Adrenal gland (tissue), 5 donors: ENCODE measurements around the gene LAMP2.

Source experiments
- POLR2A ChIP-seq, 2 donors: fragments of 450-650 bp; IDR thresholded peaks; one replicate each; pipeline ENCODE4 v1.6.1; 2017; ENCODE audit warnings: antibody characterized with exemption in 2 of 2, mild to moderate bottlenecking in 2 of 2, moderate library complexity in 1 of 2
- TF ChIP-seq, protein P1 (sequence below), 6 experiments: fragments of 450-650 bp in 4 of 6; fragments of 200-600 bp in 2 of 6; sonication (generic) in 1 of 6; IDR thresholded peaks; 1 replicate in 5 of 6; 2 replicates in 1 of 6; pipeline versions ENCODE4 v1.5.1 to v1.8.0; 2016 to 2021; ENCODE audit warnings: antibody characterized with exemption in 6 of 6, mild to moderate bottlenecking in 2 of 6, moderate library complexity in 1 of 6
- donor health status: DM: no; HTN: no; CAD: no.

DNA sequence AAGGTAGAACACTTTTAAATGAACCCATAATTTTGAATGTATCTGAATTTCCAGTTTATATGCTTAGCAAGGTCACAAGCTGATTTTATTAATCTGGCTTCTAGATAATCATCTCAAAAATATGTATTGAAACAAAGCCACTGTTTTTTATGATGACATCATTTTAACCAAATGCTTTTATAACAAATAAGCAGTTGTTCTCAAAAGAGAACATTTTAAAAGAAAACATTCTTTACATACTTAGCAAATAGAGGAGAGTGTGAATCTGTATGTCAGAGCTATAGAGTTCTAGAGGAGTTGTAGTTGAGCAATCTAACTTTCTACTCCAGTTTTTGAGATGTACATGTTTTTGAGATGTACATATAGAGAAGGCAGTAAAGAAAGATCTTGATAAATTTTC, 42.5 kb downstream of the LAMP2 start:
- TF ChIP-seq, protein P1, sequence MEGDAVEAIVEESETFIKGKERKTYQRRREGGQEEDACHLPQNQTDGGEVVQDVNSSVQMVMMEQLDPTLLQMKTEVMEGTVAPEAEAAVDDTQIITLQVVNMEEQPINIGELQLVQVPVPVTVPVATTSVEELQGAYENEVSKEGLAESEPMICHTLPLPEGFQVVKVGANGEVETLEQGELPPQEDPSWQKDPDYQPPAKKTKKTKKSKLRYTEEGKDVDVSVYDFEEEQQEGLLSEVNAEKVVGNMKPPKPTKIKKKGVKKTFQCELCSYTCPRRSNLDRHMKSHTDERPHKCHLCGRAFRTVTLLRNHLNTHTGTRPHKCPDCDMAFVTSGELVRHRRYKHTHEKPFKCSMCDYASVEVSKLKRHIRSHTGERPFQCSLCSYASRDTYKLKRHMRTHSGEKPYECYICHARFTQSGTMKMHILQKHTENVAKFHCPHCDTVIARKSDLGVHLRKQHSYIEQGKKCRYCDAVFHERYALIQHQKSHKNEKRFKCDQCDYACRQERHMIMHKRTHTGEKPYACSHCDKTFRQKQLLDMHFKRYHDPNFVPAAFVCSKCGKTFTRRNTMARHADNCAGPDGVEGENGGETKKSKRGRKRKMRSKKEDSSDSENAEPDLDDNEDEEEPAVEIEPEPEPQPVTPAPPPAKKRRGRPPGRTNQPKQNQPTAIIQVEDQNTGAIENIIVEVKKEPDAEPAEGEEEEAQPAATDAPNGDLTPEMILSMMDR (IDR thresholded peaks at IDR 0.05), result no peak
- TF ChIP-seq POLR2A (IDR thresholded peaks at IDR 0.05), result no peak
